ENCODE measurements around the gene BCL11A.

DNA sequence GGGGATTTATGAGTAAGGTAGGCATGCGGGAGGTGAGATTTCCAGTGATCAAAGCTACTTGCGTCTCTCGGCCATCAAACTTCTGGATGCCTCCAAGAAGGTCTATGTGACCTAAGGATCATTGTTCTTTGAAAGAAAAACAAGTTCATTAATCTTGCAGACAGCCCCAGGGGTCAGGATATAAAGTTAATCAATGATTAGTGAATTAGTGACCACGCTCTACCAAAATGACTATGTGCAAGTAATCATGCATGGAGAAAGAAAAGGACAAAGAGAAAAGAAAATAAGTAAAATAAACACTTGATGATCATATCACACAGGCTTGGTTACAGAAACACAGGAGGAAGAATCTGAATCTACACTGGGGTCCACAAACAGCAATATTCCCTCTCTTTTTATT is 42.5 kb upstream of the BCL11A start:
- TF ChIP-seq, protein P1, sequence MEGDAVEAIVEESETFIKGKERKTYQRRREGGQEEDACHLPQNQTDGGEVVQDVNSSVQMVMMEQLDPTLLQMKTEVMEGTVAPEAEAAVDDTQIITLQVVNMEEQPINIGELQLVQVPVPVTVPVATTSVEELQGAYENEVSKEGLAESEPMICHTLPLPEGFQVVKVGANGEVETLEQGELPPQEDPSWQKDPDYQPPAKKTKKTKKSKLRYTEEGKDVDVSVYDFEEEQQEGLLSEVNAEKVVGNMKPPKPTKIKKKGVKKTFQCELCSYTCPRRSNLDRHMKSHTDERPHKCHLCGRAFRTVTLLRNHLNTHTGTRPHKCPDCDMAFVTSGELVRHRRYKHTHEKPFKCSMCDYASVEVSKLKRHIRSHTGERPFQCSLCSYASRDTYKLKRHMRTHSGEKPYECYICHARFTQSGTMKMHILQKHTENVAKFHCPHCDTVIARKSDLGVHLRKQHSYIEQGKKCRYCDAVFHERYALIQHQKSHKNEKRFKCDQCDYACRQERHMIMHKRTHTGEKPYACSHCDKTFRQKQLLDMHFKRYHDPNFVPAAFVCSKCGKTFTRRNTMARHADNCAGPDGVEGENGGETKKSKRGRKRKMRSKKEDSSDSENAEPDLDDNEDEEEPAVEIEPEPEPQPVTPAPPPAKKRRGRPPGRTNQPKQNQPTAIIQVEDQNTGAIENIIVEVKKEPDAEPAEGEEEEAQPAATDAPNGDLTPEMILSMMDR (IDR thresholded peaks at IDR 0.05): no peak
- TF ChIP-seq SIN3A (IDR thresholded peaks at IDR 0.05; ENCODE audit: borderline replicate concordance, insufficient read depth, low read depth, low read length) (no peak), POLR2AphosphoS5 (IDR thresholded peaks at IDR 0.05; ENCODE audit: low read depth, low read length) (no peak)
- TF ChIP-seq, protein P2, sequence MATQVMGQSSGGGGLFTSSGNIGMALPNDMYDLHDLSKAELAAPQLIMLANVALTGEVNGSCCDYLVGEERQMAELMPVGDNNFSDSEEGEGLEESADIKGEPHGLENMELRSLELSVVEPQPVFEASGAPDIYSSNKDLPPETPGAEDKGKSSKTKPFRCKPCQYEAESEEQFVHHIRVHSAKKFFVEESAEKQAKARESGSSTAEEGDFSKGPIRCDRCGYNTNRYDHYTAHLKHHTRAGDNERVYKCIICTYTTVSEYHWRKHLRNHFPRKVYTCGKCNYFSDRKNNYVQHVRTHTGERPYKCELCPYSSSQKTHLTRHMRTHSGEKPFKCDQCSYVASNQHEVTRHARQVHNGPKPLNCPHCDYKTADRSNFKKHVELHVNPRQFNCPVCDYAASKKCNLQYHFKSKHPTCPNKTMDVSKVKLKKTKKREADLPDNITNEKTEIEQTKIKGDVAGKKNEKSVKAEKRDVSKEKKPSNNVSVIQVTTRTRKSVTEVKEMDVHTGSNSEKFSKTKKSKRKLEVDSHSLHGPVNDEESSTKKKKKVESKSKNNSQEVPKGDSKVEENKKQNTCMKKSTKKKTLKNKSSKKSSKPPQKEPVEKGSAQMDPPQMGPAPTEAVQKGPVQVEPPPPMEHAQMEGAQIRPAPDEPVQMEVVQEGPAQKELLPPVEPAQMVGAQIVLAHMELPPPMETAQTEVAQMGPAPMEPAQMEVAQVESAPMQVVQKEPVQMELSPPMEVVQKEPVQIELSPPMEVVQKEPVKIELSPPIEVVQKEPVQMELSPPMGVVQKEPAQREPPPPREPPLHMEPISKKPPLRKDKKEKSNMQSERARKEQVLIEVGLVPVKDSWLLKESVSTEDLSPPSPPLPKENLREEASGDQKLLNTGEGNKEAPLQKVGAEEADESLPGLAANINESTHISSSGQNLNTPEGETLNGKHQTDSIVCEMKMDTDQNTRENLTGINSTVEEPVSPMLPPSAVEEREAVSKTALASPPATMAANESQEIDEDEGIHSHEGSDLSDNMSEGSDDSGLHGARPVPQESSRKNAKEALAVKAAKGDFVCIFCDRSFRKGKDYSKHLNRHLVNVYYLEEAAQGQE (IDR thresholded peaks at IDR 0.05; ENCODE audit: insufficient read depth in 1 of 2, low read depth in 2 of 2, low read length in 1 of 2): no peak
